ENCODE measurements around the gene MT1E. TPM values are rescaled to one million over a fixed set of nuclear protein-coding genes. Genes with fewer than 3 reads are reported as not detected.

Gene MT1E
- total and polyA plus RNA-seq, 2 of the 13 experiments (the other 11 are each of a cell fraction or from before 2014, with no cell fraction given): 110 to 1,072 TPM

- TF ChIP-seq, protein P1, sequence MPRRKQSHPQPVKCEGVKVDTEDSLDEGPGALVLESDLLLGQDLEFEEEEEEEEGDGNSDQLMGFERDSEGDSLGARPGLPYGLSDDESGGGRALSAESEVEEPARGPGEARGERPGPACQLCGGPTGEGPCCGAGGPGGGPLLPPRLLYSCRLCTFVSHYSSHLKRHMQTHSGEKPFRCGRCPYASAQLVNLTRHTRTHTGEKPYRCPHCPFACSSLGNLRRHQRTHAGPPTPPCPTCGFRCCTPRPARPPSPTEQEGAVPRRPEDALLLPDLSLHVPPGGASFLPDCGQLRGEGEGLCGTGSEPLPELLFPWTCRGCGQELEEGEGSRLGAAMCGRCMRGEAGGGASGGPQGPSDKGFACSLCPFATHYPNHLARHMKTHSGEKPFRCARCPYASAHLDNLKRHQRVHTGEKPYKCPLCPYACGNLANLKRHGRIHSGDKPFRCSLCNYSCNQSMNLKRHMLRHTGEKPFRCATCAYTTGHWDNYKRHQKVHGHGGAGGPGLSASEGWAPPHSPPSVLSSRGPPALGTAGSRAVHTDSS (CRISPR knock-in tag; conservative IDR thresholded peaks at IDR 0.05): no peak
- TF ChIP-seq ZNF713 (CRISPR knock-in tag; IDR thresholded peaks at IDR 0.05) (no peak), HIC2 (CRISPR knock-in tag; IDR thresholded peaks at IDR 0.05; ENCODE audit: low read depth) (no peak), ATM (IDR thresholded peaks at IDR 0.05; ENCODE audit: borderline replicate concordance) (no peak), ZNF281 (CRISPR knock-in tag; IDR thresholded peaks at IDR 0.05; ENCODE audit: borderline replicate concordance) (peak; percentile 87; the same call in 1 of the 2 replicates), ZBTB3 (CRISPR knock-in tag; IDR thresholded peaks at IDR 0.05; ENCODE audit: borderline replicate concordance, low read depth) (peak; percentile 51; the same call in 1 of the 2 replicates), ZNF850 (CRISPR knock-in tag; conservative IDR thresholded peaks at IDR 0.05) (no peak)
- TF ChIP-seq, protein P2, sequence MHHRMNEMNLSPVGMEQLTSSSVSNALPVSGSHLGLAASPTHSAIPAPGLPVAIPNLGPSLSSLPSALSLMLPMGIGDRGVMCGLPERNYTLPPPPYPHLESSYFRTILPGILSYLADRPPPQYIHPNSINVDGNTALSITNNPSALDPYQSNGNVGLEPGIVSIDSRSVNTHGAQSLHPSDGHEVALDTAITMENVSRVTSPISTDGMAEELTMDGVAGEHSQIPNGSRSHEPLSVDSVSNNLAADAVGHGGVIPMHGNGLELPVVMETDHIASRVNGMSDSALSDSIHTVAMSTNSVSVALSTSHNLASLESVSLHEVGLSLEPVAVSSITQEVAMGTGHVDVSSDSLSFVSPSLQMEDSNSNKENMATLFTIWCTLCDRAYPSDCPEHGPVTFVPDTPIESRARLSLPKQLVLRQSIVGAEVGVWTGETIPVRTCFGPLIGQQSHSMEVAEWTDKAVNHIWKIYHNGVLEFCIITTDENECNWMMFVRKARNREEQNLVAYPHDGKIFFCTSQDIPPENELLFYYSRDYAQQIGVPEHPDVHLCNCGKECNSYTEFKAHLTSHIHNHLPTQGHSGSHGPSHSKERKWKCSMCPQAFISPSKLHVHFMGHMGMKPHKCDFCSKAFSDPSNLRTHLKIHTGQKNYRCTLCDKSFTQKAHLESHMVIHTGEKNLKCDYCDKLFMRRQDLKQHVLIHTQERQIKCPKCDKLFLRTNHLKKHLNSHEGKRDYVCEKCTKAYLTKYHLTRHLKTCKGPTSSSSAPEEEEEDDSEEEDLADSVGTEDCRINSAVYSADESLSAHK (CRISPR knock-in tag; IDR thresholded peaks at IDR 0.05; ENCODE audit: borderline replicate concordance): no peak
- TF ChIP-seq, protein P3, sequence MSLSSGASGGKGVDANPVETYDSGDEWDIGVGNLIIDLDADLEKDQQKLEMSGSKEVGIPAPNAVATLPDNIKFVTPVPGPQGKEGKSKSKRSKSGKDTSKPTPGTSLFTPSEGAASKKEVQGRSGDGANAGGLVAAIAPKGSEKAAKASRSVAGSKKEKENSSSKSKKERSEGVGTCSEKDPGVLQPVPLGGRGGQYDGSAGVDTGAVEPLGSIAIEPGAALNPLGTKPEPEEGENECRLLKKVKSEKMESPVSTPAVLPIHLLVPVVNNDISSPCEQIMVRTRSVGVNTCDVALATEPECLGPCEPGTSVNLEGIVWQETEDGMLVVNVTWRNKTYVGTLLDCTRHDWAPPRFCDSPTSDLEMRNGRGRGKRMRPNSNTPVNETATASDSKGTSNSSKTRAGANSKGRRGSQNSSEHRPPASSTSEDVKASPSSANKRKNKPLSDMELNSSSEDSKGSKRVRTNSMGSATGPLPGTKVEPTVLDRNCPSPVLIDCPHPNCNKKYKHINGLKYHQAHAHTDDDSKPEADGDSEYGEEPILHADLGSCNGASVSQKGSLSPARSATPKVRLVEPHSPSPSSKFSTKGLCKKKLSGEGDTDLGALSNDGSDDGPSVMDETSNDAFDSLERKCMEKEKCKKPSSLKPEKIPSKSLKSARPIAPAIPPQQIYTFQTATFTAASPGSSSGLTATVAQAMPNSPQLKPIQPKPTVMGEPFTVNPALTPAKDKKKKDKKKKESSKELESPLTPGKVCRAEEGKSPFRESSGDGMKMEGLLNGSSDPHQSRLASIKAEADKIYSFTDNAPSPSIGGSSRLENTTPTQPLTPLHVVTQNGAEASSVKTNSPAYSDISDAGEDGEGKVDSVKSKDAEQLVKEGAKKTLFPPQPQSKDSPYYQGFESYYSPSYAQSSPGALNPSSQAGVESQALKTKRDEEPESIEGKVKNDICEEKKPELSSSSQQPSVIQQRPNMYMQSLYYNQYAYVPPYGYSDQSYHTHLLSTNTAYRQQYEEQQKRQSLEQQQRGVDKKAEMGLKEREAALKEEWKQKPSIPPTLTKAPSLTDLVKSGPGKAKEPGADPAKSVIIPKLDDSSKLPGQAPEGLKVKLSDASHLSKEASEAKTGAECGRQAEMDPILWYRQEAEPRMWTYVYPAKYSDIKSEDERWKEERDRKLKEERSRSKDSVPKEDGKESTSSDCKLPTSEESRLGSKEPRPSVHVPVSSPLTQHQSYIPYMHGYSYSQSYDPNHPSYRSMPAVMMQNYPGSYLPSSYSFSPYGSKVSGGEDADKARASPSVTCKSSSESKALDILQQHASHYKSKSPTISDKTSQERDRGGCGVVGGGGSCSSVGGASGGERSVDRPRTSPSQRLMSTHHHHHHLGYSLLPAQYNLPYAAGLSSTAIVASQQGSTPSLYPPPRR (CRISPR knock-in tag; IDR thresholded peaks at IDR 0.05; ENCODE audit: borderline replicate concordance): no peak
- TF ChIP-seq, protein P4, sequence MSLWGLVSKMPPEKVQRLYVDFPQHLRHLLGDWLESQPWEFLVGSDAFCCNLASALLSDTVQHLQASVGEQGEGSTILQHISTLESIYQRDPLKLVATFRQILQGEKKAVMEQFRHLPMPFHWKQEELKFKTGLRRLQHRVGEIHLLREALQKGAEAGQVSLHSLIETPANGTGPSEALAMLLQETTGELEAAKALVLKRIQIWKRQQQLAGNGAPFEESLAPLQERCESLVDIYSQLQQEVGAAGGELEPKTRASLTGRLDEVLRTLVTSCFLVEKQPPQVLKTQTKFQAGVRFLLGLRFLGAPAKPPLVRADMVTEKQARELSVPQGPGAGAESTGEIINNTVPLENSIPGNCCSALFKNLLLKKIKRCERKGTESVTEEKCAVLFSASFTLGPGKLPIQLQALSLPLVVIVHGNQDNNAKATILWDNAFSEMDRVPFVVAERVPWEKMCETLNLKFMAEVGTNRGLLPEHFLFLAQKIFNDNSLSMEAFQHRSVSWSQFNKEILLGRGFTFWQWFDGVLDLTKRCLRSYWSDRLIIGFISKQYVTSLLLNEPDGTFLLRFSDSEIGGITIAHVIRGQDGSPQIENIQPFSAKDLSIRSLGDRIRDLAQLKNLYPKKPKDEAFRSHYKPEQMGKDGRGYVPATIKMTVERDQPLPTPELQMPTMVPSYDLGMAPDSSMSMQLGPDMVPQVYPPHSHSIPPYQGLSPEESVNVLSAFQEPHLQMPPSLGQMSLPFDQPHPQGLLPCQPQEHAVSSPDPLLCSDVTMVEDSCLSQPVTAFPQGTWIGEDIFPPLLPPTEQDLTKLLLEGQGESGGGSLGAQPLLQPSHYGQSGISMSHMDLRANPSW (CRISPR knock-in tag; IDR thresholded peaks at IDR 0.05; ENCODE audit: borderline replicate concordance): peak; percentile 86; the same call in 1 of the 2 replicates
Observed at GRCh38 chr16:56606476-56607108, 19.0 kb upstream of the MT1E start (continued).

All from HepG2 (cell line).